Hepatocyte (in vitro differentiated cells): ENCODE results near the gene NLK. TPM values are rescaled to one million over a fixed set of nuclear protein-coding genes. Genes with fewer than 3 reads are reported as not detected.
"Not testable (repeated sequence)": the region's sequence is repeated elsewhere in the genome, so short reads cannot be mapped to it uniquely, and the experiment has no call there.

Experiments
- DNase-seq: peaks from one replicate; pipeline ENCODE4 v3.0.0-alpha.2; 2016; ENCODE audit warnings: low spot score
- H2AFZ ChIP-seq: fragments of 200-600 bp; sonication (generic); 2 replicates; pipeline ENCODE4 v1.6.0; 2016; ENCODE audit warnings: antibody characterized with exemption, mild to moderate bottlenecking
- H3K27ac ChIP-seq: fragments of 200-600 bp; sonication (generic); 2 replicates; pipeline ENCODE4 v1.5.1; 2016; ENCODE audit warnings: mild to moderate bottlenecking
- H3K27me3 ChIP-seq: fragments of 200-600 bp; sonication (generic); 2 replicates; pipeline ENCODE4 v1.6.1; 2016
- H3K36me3 ChIP-seq: fragments of 200-600 bp; sonication (generic); replicated peaks from 2 replicates; pipeline ENCODE4 v1.5.1; 2016; ENCODE audit warnings: low read depth; ENCODE audit not compliant: insufficient read depth
- H3K4me1 ChIP-seq: fragments of 200-600 bp; sonication (generic); 2 replicates; pipeline ENCODE4 v1.5.1; 2016; ENCODE audit warnings: mild to moderate bottlenecking, moderate library complexity; ENCODE audit not compliant: insufficient read depth
- H3K4me2 ChIP-seq: fragments of 200-600 bp; sonication (generic); 2 replicates; pipeline ENCODE4 v1.6.0; 2016
- H3K4me3 ChIP-seq: fragments of 200-600 bp; sonication (generic); 2 replicates; pipeline ENCODE4 v1.5.1; 2016; ENCODE audit warnings: mild to moderate bottlenecking
- H3K79me2 ChIP-seq: fragments of 200-600 bp; sonication (generic); 2 replicates; pipeline ENCODE4 v1.6.0; 2017; ENCODE audit warnings: mild to moderate bottlenecking
- H3K9me2 ChIP-seq: fragments of 200-600 bp; sonication (generic); replicated peaks from 2 replicates; pipeline ENCODE4 v1.6.0; 2017; ENCODE audit warnings: mild to moderate bottlenecking; ENCODE audit not compliant: insufficient read depth
- H3K9me3 ChIP-seq: fragments of 200-600 bp; sonication (generic); 2 replicates; pipeline ENCODE4 v1.5.1; 2016; ENCODE audit warnings: low read depth, mild to moderate bottlenecking
- H4K20me1 ChIP-seq: fragments of 200-600 bp; sonication (generic); 2 replicates; pipeline ENCODE4 v1.6.0; 2016; ENCODE audit warnings: mild to moderate bottlenecking; ENCODE audit not compliant: insufficient read depth, poor library complexity, severe bottlenecking
- CTCF ChIP-seq: fragments of 200-600 bp; sonication (generic); IDR thresholded peaks from 2 replicates; pipeline ENCODE4 v1.5.1; 2016; ENCODE audit warnings: antibody characterized with exemption, mild to moderate bottlenecking; ENCODE audit not compliant: poor library complexity
- EZH2 ChIP-seq: fragments of 200-600 bp; sonication (generic); IDR thresholded peaks from 2 replicates; pipeline ENCODE4 v1.6.1; 2016; ENCODE audit warnings: antibody characterized with exemption, mild to moderate bottlenecking, borderline replicate concordance
- EZH2phosphoT487 ChIP-seq: fragments of 200-600 bp; sonication (generic); IDR thresholded peaks from one replicate; pipeline ENCODE4 v1.6.1; 2018; ENCODE audit warnings: antibody characterized with exemption, mild to moderate bottlenecking, low read depth, moderate library complexity; ENCODE audit not compliant: unreplicated experiment, severe bottlenecking
- WGBS: methylation state at CpG from one replicate; pipeline ENCODE4 v1.1.6; 2016; ENCODE audit warnings: low lambda C conversion rate; ENCODE audit errors: missing lambda C conversion rate; 5-methylcytosine and 5-hydroxymethylcytosine counted together
- polyA plus RNA-seq: library from polyadenylated mRNA; unstranded; fragments of >200 nt; fragmentation: Nextera tagmentation; extraction: Ambion mirVana; gene quantifications from 2 replicates; pipeline ENCODE4 v1.2.1, GENCODE V29; 2016
- total RNA-seq: library from RNA; depleted of rRNA; stranded (reverse); fragments of >200 nt; gene quantifications from 2 replicates; pipeline ENCODE4 v1.2.3, GENCODE V29; 2014

Gene NLK
- total and polyA plus RNA-seq, 2 experiments from 2014 or later = 5.2 to 24.9 TPM

GRCh38 chr17:28076144-28076543, 33.7 kb downstream of the NLK start:
- no peak for DNase-seq
- H3K79me2 ChIP-seq = peaks cover 90% of the 10 kb centered on the region
- H3K27ac ChIP-seq = no peak overlapping the region

GRCh38 chr17:28077140-28077539, 34.7 kb downstream of the NLK start:
- 96% methylated on average over 6 of the region's 6 CpGs for WGBS
- not testable (repeated sequence) for H3K27ac ChIP-seq, H3K9me3 ChIP-seq, DNase-seq, H3K4me1 ChIP-seq, H4K20me1 ChIP-seq, H3K9me2 ChIP-seq, H3K27me3 ChIP-seq, H3K4me2 ChIP-seq, H3K36me3 ChIP-seq, H3K4me3 ChIP-seq, H2AFZ ChIP-seq
- peaks cover 89% of the 10 kb centered on the region for H3K79me2 ChIP-seq

More at GRCh38 chr17:28076144-28076543, 33.7 kb downstream of the NLK start:
- no peak for TF ChIP-seq EZH2
- TF ChIP-seq CTCF = no peak
- TF ChIP-seq EZH2phosphoT487 = no peak
- Histone ChIP-seq H2AFZ (no peak overlapping the region), H3K36me3 (no peaks in the 10 kb centered on the region), H3K27me3 (no peaks in the 10 kb centered on the region), H3K4me1 (no peaks in the 10 kb centered on the region), H3K9me2 (no peaks in the 10 kb centered on the region), H3K4me3 (no peak overlapping the region), H4K20me1 (no peaks in the 10 kb centered on the region), H3K9me3 (no peaks in the 10 kb centered on the region), H3K4me2 (no peak overlapping the region)
- WGBS = 55% methylated on average over 1 of the region's 1 CpG

- no peaks in the 10 kb centered on the region for H3K9me3 ChIP-seq
- H3K79me2 ChIP-seq = peaks cover 84% of the 10 kb centered on the region
- no peak overlapping the region for H2AFZ ChIP-seq
- no peaks in the 10 kb centered on the region for H4K20me1 ChIP-seq
- no peak overlapping the region for H3K4me2 ChIP-seq
- H3K36me3 ChIP-seq = no peaks in the 10 kb centered on the region
- peaks cover 20% of the 10 kb centered on the region for H3K4me1 ChIP-seq
- H3K27me3 ChIP-seq = no peaks in the 10 kb centered on the region
- TF ChIP-seq EZH2phosphoT487 (no peak), CTCF (no peak), EZH2 (no peak)
- no peak for DNase-seq
- 80% methylated on average over 3 of the region's 3 CpGs for WGBS
- H3K27ac ChIP-seq = no peak overlapping the region
- H3K4me3 ChIP-seq = no peak overlapping the region
- H3K9me2 ChIP-seq = no peaks in the 10 kb centered on the region
These were observed 36.1 kb downstream of the NLK start for GRCh38 chr17:28078341-28079229.

- H3K36me3 ChIP-seq = no peaks in the 10 kb centered on the region
- no peaks in the 10 kb centered on the region for H3K9me2 ChIP-seq
- H2AFZ ChIP-seq = no peak overlapping the region
- WGBS = 54% methylated on average over 2 of the region's 2 CpGs
- peaks cover 21% of the 10 kb centered on the region for H3K4me1 ChIP-seq
- no peak for TF ChIP-seq EZH2phosphoT487
- no peak for TF ChIP-seq EZH2
- TF ChIP-seq CTCF = no peak
- peak overlapping the region; percentile 79 for H3K27ac ChIP-seq
- DNase-seq = peak; percentile 28
- H3K4me2 ChIP-seq = peak overlapping the region; percentile 50
- H3K27me3 ChIP-seq = no peaks in the 10 kb centered on the region
- H3K4me3 ChIP-seq = no peak overlapping the region
- H4K20me1 ChIP-seq = no peaks in the 10 kb centered on the region
- H3K9me3 ChIP-seq = no peaks in the 10 kb centered on the region
- peaks cover 93% of the 10 kb centered on the region for H3K79me2 ChIP-seq
These were observed 39.0 kb downstream of the NLK start for GRCh38 chr17:28081467-28081866.
